DOHH2 (cell line): ENCODE measurements around the gene CPNE1.

ENCODE experiments used
- H3F3A ChIP-seq: fragments of 200-600 bp; sonication (generic), shearing (Covaris generic); 2 replicates; pipeline ENCODE4 v1.6.0; 2016; ENCODE audit warnings: antibody characterized with exemption, mild to moderate bottlenecking; ENCODE audit not compliant: control insufficient read depth, insufficient read depth
- H3K27ac ChIP-seq: fragments of 200-600 bp; sonication (generic); 2 replicates; pipeline ENCODE4 v1.5.1; 2014; ENCODE audit warnings: low read depth, mild to moderate bottlenecking, low read length, moderate library complexity
- H3K27me3 ChIP-seq: fragments of 200-600 bp; sonication (generic); 2 replicates; pipeline ENCODE4 v1.6.1; 2014; ENCODE audit warnings: mild to moderate bottlenecking, low read length, mixed read lengths; ENCODE audit not compliant: control insufficient read depth
- H3K36me3 ChIP-seq: fragments of 200-600 bp; sonication (generic); 2 replicates; pipeline ENCODE4 v1.6.1; 2014; ENCODE audit warnings: mild to moderate bottlenecking, low read length, moderate library complexity, mixed read lengths; ENCODE audit not compliant: control insufficient read depth
- H3K4me1 ChIP-seq: fragments of 200-600 bp; sonication (generic); 2 replicates; pipeline ENCODE4 v1.6.1; 2014; ENCODE audit warnings: mild to moderate bottlenecking, low read length, mixed read lengths; ENCODE audit not compliant: control insufficient read depth
- H3K4me2 ChIP-seq: fragments of 200-600 bp; sonication (generic); 2 replicates; pipeline ENCODE4 v1.6.0; 2014; ENCODE audit warnings: mild to moderate bottlenecking, low read length, moderate library complexity
- H3K4me3 ChIP-seq: fragments of 200-600 bp; sonication (generic); 2 replicates; pipeline ENCODE4 v1.5.1; 2014; ENCODE audit warnings: mild to moderate bottlenecking, low read length, mixed read lengths
- H3K79me2 ChIP-seq: fragments of 200-600 bp; sonication (generic); 2 replicates; pipeline ENCODE4 v1.6.1; 2014; ENCODE audit warnings: mild to moderate bottlenecking, low read length, mixed read lengths; ENCODE audit not compliant: control insufficient read depth
- H3K9me2 ChIP-seq: fragments of 200-600 bp; sonication (generic); replicated peaks from 2 replicates; pipeline ENCODE4 v1.6.1; 2014; ENCODE audit warnings: mild to moderate bottlenecking, low read length, mixed read lengths; ENCODE audit not compliant: control insufficient read depth
- H3K9me3 ChIP-seq: fragments of 200-600 bp; sonication (generic); 2 replicates; pipeline ENCODE4 v1.6.1; 2014; ENCODE audit warnings: antibody characterized with exemption, low read length, mixed read lengths; ENCODE audit not compliant: control insufficient read depth, insufficient read depth
- H4K20me1 ChIP-seq: fragments of 200-600 bp; sonication (generic); 2 replicates; pipeline ENCODE4 v1.6.0; 2014; ENCODE audit warnings: low read depth, mild to moderate bottlenecking, antibody characterized with exemption, low read length, moderate library complexity; ENCODE audit not compliant: control insufficient read depth, insufficient read depth
- CTCF ChIP-seq: fragments of 200-600 bp; sonication (generic); IDR thresholded peaks from one replicate; pipeline ENCODE4 v1.5.1; 2014; ENCODE audit warnings: antibody characterized with exemption, mild to moderate bottlenecking, low read depth, low read length; ENCODE audit not compliant: poor library complexity, severe bottlenecking
- EZH2phosphoT487 ChIP-seq: fragments of 200-600 bp; sonication (generic); IDR thresholded peaks from 2 replicates; pipeline ENCODE4 v1.6.1; 2017; ENCODE audit warnings: borderline replicate concordance, mild to moderate bottlenecking, antibody characterized with exemption, low read length, moderate library complexity, mixed read lengths

CPNE1 gene

GRCh38 chr20:35629427-35630145 is 35.1 kb downstream of the CPNE1 start:
- Histone ChIP-seq H3K4me2 (no peak overlapping the region), H3K27ac (no peak overlapping the region), H3K9me2 (no peaks in the 10 kb centered on the region), H3K9me3 (no peaks in the 10 kb centered on the region), H3K36me3 (peaks cover 64% of the 10 kb centered on the region), H3F3A (no peaks in the 10 kb centered on the region), H3K79me2 (no peaks in the 10 kb centered on the region), H4K20me1 (no peaks in the 10 kb centered on the region), H3K27me3 (no peaks in the 10 kb centered on the region), H3K4me3 (no peak overlapping the region), H3K4me1 (no peaks in the 10 kb centered on the region)
- TF ChIP-seq EZH2phosphoT487 = no peak
- no peak for TF ChIP-seq CTCF

GRCh38 chr20:35627121-35627520 is 37.6 kb downstream of the CPNE1 start:
- no peaks in the 10 kb centered on the region for H3K9me3 ChIP-seq
- H3K9me2 ChIP-seq = no peaks in the 10 kb centered on the region
- H4K20me1 ChIP-seq = no peaks in the 10 kb centered on the region
- no peak overlapping the region for H3K27ac ChIP-seq
- no peaks in the 10 kb centered on the region for H3K79me2 ChIP-seq
- H3K27me3 ChIP-seq = no peaks in the 10 kb centered on the region
- no peaks in the 10 kb centered on the region for H3F3A ChIP-seq
- no peaks in the 10 kb centered on the region for H3K4me1 ChIP-seq
- no peak overlapping the region for H3K4me2 ChIP-seq
- H3K36me3 ChIP-seq = peaks cover 57% of the 10 kb centered on the region
- TF ChIP-seq CTCF (no peak), EZH2phosphoT487 (no peak)
- no peak overlapping the region for H3K4me3 ChIP-seq

- Histone ChIP-seq H3K27me3 (no peaks in the 10 kb centered on the region), H3K4me1 (no peaks in the 10 kb centered on the region), H4K20me1 (no peaks in the 10 kb centered on the region), H3K79me2 (no peaks in the 10 kb centered on the region), H3K27ac (no peak overlapping the region), H3K9me3 (no peaks in the 10 kb centered on the region), H3K36me3 (peaks cover 53% of the 10 kb centered on the region), H3K4me2 (no peak overlapping the region), H3K4me3 (no peak overlapping the region), H3K9me2 (no peaks in the 10 kb centered on the region), H3F3A (no peaks in the 10 kb centered on the region)
- TF ChIP-seq CTCF (no peak), EZH2phosphoT487 (no peak)
Measured at GRCh38 chr20:35626386-35627001, 38.2 kb downstream of the CPNE1 start.
